ENCODE results near the gene VPS37D.

The VPS37D gene

DNA sequence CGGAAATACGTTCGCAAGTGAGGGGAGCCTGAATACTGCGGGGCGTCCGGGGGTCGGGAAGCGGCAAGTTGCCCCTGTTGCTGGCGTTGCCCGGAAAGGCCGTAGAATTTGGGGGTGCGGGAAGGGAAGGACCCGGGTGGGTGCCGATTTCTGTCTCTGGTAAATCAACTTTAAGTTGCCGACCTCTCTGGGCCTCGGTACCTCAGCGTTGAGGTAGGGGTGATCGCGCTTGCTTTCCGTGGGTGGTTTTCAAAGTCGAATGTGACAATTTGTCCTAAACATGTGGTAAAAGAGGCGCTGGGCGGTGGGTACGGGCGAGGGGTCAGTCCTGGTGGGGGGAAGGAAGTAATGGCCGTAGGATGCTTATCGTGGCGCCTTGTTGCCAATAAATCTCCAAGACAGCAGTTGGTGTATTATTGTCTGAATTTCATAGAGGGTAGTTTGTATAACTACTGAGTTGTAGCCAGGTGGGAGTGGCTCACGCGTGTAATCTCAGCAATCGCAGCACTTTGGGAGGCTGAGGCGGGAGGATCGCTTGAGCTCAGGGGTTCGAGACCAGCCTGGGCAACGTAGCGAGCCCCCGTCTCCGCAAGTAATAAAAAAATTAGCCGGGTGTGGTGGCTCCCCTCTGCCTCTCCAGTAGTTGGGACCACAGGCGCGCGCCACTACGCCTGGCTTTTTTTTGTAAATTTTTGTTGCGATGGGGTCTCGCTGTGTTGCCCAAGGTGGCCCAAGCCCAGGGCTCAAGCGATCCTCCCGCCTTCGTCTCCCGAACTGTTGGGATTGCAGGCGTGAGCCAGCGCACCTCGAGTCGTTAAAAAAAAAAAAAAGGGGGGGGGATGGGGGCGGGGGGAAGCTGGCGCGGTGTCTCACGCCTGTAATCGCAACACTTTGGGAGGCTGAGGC lies 16.4 kb downstream of the VPS37D start:
- TF ChIP-seq ZBTB7A (IDR thresholded peaks at IDR 0.05; ENCODE audit: low read depth) (no peak), NFIC (IDR thresholded peaks at IDR 0.05) (no peak), TEAD4 (IDR thresholded peaks at IDR 0.05) (no peak), EP300 (IDR thresholded peaks at IDR 0.05; ENCODE audit: borderline replicate concordance) (no peak), CREB1 (IDR thresholded peaks at IDR 0.05; ENCODE audit: low read depth) (no peak), EGR1 (IDR thresholded peaks at IDR 0.05) (no peak), CEBPB (IDR thresholded peaks at IDR 0.05) (no peak), FOXM1 (IDR thresholded peaks at IDR 0.05; ENCODE audit: borderline replicate concordance, low read depth) (no peak)
- TF ChIP-seq, protein P1, sequence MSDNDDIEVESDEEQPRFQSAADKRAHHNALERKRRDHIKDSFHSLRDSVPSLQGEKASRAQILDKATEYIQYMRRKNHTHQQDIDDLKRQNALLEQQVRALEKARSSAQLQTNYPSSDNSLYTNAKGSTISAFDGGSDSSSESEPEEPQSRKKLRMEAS (IDR thresholded peaks at IDR 0.05) = no peak

DNA sequence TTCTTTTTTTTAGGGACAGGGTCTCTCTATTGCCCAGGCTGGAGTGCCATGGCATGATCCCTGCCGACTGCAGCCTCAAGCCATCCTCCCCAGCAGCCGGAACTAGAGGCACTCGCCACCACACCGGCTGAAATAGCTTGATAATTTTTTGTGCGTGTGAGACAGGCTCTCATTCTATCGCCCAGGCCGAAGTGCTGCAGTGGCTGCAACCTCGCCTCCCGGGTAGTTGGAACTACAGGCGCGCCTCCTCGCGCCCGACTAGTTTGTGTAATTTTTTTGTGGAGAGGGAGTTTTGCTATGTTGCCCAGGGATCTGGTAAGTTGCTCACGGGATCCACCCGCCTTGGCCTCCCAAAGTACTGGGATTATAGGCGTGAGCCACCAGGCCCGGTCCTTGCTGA lies 17.7 kb downstream of the VPS37D start:
- TF ChIP-seq CREB1 (IDR thresholded peaks at IDR 0.05; ENCODE audit: low read depth) (no peak), EP300 (IDR thresholded peaks at IDR 0.05; ENCODE audit: borderline replicate concordance) (no peak), TEAD4 (IDR thresholded peaks at IDR 0.05) (no peak), YY1 (IDR thresholded peaks at IDR 0.05; ENCODE audit: low read depth) (no peak)

DNA sequence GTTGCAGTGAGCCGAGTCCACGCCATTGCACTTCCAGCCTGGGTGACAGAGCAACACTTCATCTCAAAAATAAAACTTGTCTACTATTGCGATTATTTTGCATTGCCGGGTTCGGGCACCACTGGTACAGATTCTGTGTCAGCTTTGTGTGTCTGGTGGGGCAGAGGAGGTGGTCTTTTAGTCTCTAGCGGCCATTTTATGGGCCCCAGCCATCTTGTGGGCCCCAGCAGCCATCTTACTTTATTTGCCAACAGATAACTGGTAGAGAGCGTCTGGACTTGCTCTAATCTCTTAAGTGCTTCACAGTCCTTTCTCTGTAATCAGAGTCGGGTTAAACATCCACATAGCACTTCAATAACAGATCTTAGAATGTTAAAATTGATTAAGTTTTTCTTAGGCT lies 20.7 kb downstream of the VPS37D start:
- TF ChIP-seq, protein P2, sequence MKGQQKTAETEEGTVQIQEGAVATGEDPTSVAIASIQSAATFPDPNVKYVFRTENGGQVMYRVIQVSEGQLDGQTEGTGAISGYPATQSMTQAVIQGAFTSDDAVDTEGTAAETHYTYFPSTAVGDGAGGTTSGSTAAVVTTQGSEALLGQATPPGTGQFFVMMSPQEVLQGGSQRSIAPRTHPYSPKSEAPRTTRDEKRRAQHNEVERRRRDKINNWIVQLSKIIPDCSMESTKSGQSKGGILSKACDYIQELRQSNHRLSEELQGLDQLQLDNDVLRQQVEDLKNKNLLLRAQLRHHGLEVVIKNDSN (IDR thresholded peaks at IDR 0.05) = no peak
- TF ChIP-seq YY1 (IDR thresholded peaks at IDR 0.05; ENCODE audit: low read depth) = no peak
- TF ChIP-seq TAF1 (IDR thresholded peaks at IDR 0.05; ENCODE audit: low read depth) = no peak
- TF ChIP-seq CREB1 (IDR thresholded peaks at IDR 0.05; ENCODE audit: low read depth) = no peak
- TF ChIP-seq CEBPB (IDR thresholded peaks at IDR 0.05) = no peak
- no peak for TF ChIP-seq EP300 (IDR thresholded peaks at IDR 0.05; ENCODE audit: borderline replicate concordance)
- TF ChIP-seq, protein P1 (IDR thresholded peaks at IDR 0.05) = no peak
- TF ChIP-seq NFIC (IDR thresholded peaks at IDR 0.05) = no peak
- TF ChIP-seq TEAD4 (IDR thresholded peaks at IDR 0.05) = no peak

DNA sequence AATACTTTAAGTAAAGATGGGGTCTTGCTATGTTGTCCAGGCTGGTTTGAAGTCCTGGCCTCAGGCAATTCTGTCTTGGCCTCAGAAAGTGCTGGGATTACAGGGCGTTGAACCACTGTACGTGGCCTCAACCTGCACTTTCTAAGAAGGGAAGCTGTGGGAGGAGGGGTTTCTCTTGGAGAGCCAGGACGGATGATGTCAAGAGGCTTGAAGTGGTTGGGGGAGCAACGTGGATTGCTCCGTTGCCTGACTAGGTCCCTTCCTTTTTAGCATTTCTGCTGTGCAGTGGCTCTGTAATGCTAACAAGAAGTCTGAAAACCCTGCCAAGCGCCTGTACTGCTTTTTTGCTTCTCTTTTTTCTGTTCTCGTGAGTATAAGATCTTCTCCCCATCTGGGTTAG lies 23.0 kb downstream of the VPS37D start:
- TF ChIP-seq RAD21 (IDR thresholded peaks at IDR 0.05; ENCODE audit: low read depth) = no peak
- TF ChIP-seq TEAD4 (IDR thresholded peaks at IDR 0.05) = no peak
- TF ChIP-seq, protein P2 (IDR thresholded peaks at IDR 0.05) = no peak

DNA sequence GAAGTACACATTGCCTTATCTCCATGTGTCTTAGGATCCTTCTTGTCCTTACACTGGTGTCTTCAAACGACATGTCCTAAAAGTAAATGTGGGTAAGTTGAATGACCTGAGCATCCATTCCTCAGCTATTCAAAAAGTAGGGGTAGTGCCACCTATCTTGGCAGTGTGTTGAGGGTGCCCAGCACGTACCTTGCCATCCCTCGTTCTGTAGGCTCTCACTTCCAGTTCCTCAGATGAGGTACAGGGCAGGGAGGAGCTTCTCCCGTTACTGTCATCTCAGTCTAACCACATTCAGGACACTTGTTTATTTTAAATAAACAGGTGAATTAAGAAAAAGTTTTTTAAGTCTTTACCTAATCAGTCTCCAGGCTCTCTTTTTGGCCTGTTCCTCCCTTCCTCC lies 28.7 kb downstream of the VPS37D start:
- no peak for TF ChIP-seq EGR1 (IDR thresholded peaks at IDR 0.05)
- TF ChIP-seq, protein P3, sequence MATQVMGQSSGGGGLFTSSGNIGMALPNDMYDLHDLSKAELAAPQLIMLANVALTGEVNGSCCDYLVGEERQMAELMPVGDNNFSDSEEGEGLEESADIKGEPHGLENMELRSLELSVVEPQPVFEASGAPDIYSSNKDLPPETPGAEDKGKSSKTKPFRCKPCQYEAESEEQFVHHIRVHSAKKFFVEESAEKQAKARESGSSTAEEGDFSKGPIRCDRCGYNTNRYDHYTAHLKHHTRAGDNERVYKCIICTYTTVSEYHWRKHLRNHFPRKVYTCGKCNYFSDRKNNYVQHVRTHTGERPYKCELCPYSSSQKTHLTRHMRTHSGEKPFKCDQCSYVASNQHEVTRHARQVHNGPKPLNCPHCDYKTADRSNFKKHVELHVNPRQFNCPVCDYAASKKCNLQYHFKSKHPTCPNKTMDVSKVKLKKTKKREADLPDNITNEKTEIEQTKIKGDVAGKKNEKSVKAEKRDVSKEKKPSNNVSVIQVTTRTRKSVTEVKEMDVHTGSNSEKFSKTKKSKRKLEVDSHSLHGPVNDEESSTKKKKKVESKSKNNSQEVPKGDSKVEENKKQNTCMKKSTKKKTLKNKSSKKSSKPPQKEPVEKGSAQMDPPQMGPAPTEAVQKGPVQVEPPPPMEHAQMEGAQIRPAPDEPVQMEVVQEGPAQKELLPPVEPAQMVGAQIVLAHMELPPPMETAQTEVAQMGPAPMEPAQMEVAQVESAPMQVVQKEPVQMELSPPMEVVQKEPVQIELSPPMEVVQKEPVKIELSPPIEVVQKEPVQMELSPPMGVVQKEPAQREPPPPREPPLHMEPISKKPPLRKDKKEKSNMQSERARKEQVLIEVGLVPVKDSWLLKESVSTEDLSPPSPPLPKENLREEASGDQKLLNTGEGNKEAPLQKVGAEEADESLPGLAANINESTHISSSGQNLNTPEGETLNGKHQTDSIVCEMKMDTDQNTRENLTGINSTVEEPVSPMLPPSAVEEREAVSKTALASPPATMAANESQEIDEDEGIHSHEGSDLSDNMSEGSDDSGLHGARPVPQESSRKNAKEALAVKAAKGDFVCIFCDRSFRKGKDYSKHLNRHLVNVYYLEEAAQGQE (IDR thresholded peaks at IDR 0.05; ENCODE audit: low read depth) = no peak
- TF ChIP-seq NFIC (IDR thresholded peaks at IDR 0.05) = no peak
- no peak for TF ChIP-seq YY1 (IDR thresholded peaks at IDR 0.05; ENCODE audit: low read depth)
- no peak for TF ChIP-seq TCF12 (IDR thresholded peaks at IDR 0.05; ENCODE audit: low read depth)
- no peak for TF ChIP-seq RAD21 (IDR thresholded peaks at IDR 0.05; ENCODE audit: low read depth)
- TF ChIP-seq, protein P2 (IDR thresholded peaks at IDR 0.05) = no peak
- no peak for TF ChIP-seq TAF1 (IDR thresholded peaks at IDR 0.05; ENCODE audit: low read depth)
- TF ChIP-seq CEBPB (IDR thresholded peaks at IDR 0.05) = no peak
- no peak for TF ChIP-seq FOXM1 (IDR thresholded peaks at IDR 0.05; ENCODE audit: borderline replicate concordance, low read depth)
- TF ChIP-seq TEAD4 (IDR thresholded peaks at IDR 0.05) = no peak
- no peak for TF ChIP-seq CREB1 (IDR thresholded peaks at IDR 0.05; ENCODE audit: low read depth)
- TF ChIP-seq EP300 (IDR thresholded peaks at IDR 0.05; ENCODE audit: borderline replicate concordance) = no peak
- TF ChIP-seq, protein P1 (IDR thresholded peaks at IDR 0.05) = no peak
- TF ChIP-seq ZBTB7A (IDR thresholded peaks at IDR 0.05; ENCODE audit: low read depth) = no peak

DNA sequence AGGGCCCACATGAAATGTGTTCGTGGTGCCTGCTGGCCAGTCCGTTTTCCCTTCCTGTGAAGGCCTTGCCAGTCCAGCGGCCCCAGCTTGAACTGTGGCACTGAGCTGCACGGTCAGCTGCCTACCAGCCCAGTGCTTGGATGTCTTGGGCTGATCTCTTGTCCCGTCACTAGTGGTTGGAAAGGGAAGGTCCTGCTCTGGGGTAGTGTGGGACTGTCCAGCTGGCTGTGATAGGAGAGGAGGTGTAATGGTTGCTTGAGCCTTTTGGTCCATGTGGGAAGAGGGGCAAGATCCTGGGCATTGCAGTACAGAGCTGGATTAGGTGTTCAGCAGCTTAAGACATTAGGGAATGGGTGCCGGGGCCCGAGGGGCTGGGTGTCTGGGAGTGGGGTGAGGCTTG lies 30.8 kb downstream of the VPS37D start:
- TF ChIP-seq RAD21 (IDR thresholded peaks at IDR 0.05; ENCODE audit: low read depth) (no peak), TAF1 (IDR thresholded peaks at IDR 0.05; ENCODE audit: low read depth) (no peak), CREB1 (IDR thresholded peaks at IDR 0.05; ENCODE audit: low read depth) (no peak), TEAD4 (IDR thresholded peaks at IDR 0.05) (no peak), FOXM1 (IDR thresholded peaks at IDR 0.05; ENCODE audit: borderline replicate concordance, low read depth) (no peak), ZBTB7A (IDR thresholded peaks at IDR 0.05; ENCODE audit: low read depth) (no peak), YY1 (IDR thresholded peaks at IDR 0.05; ENCODE audit: low read depth) (no peak), EP300 (IDR thresholded peaks at IDR 0.05; ENCODE audit: borderline replicate concordance) (no peak), TCF12 (IDR thresholded peaks at IDR 0.05; ENCODE audit: low read depth) (no peak), NFIC (IDR thresholded peaks at IDR 0.05) (no peak), EGR1 (IDR thresholded peaks at IDR 0.05) (no peak), CEBPB (IDR thresholded peaks at IDR 0.05) (no peak)
- TF ChIP-seq, protein P2 (IDR thresholded peaks at IDR 0.05) = no peak
- TF ChIP-seq, protein P3 (IDR thresholded peaks at IDR 0.05; ENCODE audit: low read depth) = no peak
- TF ChIP-seq, protein P1 (IDR thresholded peaks at IDR 0.05) = no peak

All from Ishikawa (cell line).